Common myeloid progenitor, CD34-positive (primary cell): ENCODE measurements around the gene CHST3.
"Not testable (repeated sequence)": the region's sequence is repeated elsewhere in the genome, so short reads cannot be mapped to it uniquely, and the experiment has no call there.

ENCODE experiments used
- CTCF ChIA-PET: fragments of 350-600 bp; sonication (Branson Sonifier 250); formaldehyde crosslinking; loops from one replicate; lab custom pipeline; 2021; ENCODE audit warnings: antibody characterized with exemption; lab: Charles Lee
- POLR2A ChIA-PET: fragments of 350-600 bp; sonication (Branson Sonifier 250); formaldehyde crosslinking; loops from one replicate; lab custom pipeline; 2021; ENCODE audit warnings: antibody characterized with exemption; lab: Charles Lee
- DNase-seq, 3 donors: peaks; one replicate each; pipeline versions ENCODE4 v3.0.0 to v3.0.0-alpha.2; 2013
- H3K27ac ChIP-seq, 2 experiments: 1 replicate in 1 of 2; 2 replicates in 1 of 2; pipeline ENCODE4 v1.7.0; 2013; ENCODE audit warnings: inconsistent platforms in 2 of 2, low read length in 2 of 2, mild to moderate bottlenecking in 2 of 2, low read depth in 1 of 2, moderate library complexity in 1 of 2; ENCODE audit not compliant: severe bottlenecking in 2 of 2, insufficient read depth in 1 of 2, poor library complexity in 1 of 2
- H3K27me3 ChIP-seq, 5 experiments: replicated peaks in 2 of 5; 1 replicate in 3 of 5; 2 replicates in 2 of 5; pipeline versions ENCODE4 v1.6.1 to v1.7.0; 2013; ENCODE audit warnings: low read length in 4 of 5, mild to moderate bottlenecking in 2 of 5, moderate library complexity in 2 of 5, inconsistent platforms in 1 of 5; ENCODE audit not compliant: insufficient read depth in 5 of 5, control insufficient read depth in 4 of 5
- H3K36me3 ChIP-seq, 4 experiments: 1 replicate in 2 of 4; 2 replicates in 2 of 4; pipeline versions ENCODE4 v1.6.1 to v1.7.0; 2013; ENCODE audit warnings: low read length in 3 of 4, control low read depth in 1 of 4, mild to moderate bottlenecking in 1 of 4; ENCODE audit not compliant: control insufficient read depth in 4 of 4, insufficient read depth in 4 of 4
- H3K4me1 ChIP-seq, 4 experiments: 1 replicate in 3 of 4; 2 replicates in 1 of 4; pipeline versions ENCODE4 v1.6.1 to v1.7.1; 2013; ENCODE audit warnings: low read length in 3 of 4, mild to moderate bottlenecking in 3 of 4, control low read depth in 1 of 4, inconsistent platforms in 1 of 4, moderate library complexity in 1 of 4; ENCODE audit not compliant: control insufficient read depth in 4 of 4, insufficient read depth in 4 of 4; ENCODE audit errors: control extremely low read depth in 1 of 4
- H3K4me3 ChIP-seq, 7 experiments: 1 replicate in 4 of 7; 2 replicates in 3 of 7; pipeline versions ENCODE4 v1.5.1 to v1.7.0; 2013; ENCODE audit warnings: mild to moderate bottlenecking in 7 of 7, low read length in 6 of 7, moderate library complexity in 6 of 7, inconsistent platforms in 2 of 7, low read depth in 2 of 7, control low read depth in 1 of 7; ENCODE audit not compliant: insufficient read depth in 4 of 7, control insufficient read depth in 1 of 7; ENCODE audit errors: extremely low read depth in 1 of 7
- H3K9me3 ChIP-seq, 5 experiments: 1 replicate in 4 of 5; 2 replicates in 1 of 5; pipeline versions ENCODE4 v1.6.1 to v1.7.1; 2013; ENCODE audit warnings: low read length in 4 of 5, mild to moderate bottlenecking in 2 of 5, inconsistent platforms in 1 of 5, low read depth in 1 of 5, moderate library complexity in 1 of 5; ENCODE audit not compliant: control insufficient read depth in 4 of 5, insufficient read depth in 2 of 5; ENCODE audit errors: control extremely low read depth in 1 of 5
- WGBS: methylation state at CpG from one replicate; pipeline ENCODE4 v1.1.5; 2013; ENCODE audit not compliant: insufficient coverage; 5-methylcytosine and 5-hydroxymethylcytosine counted together

Gene CHST3

DNA sequence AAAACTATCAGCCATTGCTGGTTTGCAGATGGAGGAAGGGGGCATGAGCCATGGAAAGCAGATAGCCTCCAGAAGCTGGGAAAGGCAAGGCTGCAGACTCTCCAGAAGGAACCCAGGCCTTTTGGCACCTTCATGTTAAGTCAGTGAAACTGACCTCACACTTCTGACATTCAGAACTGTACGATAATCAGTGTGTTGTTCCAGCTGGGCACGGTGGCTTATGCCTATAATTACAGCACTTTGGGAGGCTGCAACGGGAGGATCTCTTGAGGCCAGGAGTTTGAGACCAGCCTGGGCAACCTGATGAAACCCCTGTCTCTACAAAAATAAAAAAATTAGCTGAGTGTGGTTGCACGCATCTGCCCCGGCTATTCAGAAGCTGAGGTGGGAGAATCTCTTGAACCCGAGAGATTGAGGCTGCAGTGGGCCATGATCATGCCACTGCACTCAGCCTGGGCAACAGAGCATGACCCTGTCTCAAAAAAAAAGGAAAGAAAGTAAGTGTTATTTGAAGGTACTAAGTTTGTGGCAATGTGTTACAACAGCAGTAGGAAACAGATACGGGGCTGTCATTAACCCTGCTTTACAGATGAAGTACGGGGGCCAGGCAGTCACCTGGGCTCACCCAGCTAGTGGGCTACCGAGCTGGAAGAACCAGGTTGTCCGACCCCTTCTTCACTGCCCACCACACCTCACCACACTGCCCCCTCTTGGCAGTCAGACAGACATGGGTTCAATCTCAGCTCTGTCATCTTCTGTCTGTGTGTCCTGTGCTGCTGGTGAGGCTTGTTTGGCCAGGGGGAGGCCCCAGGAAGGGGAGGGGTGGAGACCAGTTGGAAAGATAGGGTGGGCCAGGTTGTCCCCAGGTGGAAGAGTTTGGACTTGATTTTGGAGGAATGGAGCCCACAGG is 18.3 kb downstream of the CHST3 start:
- Histone ChIP-seq H3K36me3 (no peaks in the 10 kb centered on the region), H3K27ac (no peak overlapping the region), H3K4me3 (no peak overlapping the region), H3K4me1 (peaks cover 0 to 3% (median 0%) of the 10 kb centered on the region in 4 experiments), H3K9me3 (no peaks in the 10 kb centered on the region), H3K27me3 (no peaks in the 10 kb centered on the region)
- WGBS: 99% methylated on average over 9 of the region's 10 CpGs
- POLR2A ChIA-PET: interaction anchor here (0.5 kb wide), 1 partner anchor 314 kb away, joined by 7 read pairs; no protein-coding TSS in a partner anchor
- CTCF ChIA-PET: interaction anchor here (0.6 kb wide), 1 partner anchor 12 kb away, joined by 3 read pairs; no protein-coding TSS in a partner anchor
- no peak for DNase-seq

DNA sequence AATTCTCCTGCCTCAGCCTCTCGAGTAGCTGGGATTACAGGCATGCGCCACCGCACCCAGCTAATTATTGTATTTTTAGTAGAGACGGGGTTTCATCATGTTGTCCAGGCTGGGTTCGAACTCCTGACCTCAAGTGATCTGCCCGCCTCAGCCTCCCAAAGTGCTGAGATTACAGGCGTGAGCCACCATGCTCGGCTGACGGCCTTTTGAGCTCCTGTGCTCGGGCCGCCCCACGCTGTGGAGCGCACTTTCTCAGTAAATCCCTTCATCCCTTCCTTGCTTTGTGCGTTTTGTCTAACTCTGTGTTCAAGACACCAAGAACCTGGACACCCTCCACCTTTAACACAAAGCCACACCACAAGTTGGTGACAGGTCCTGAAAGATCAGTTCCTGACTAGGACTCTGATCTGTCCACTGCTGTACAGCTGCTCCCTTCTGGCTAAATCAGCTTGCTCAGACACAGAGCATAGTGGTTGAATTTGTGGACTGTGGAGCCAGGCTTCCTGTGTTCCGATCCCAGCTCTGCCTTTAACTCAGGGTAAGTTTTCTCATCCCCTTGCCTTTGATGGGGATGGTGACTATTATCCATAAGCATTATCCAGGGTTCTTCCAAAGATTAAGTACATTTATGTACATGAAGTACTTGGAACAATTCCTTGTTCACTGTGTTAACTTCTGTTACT is 20.1 kb downstream of the CHST3 start:
- peaks cover 0 to 3% (median 0%) of the 10 kb centered on the region in 5 experiments for H3K27me3 ChIP-seq
- peaks cover 0 to 3% (median 0%) of the 10 kb centered on the region in 4 experiments for H3K4me1 ChIP-seq
- POLR2A ChIA-PET: no interaction called here
- WGBS: 89% methylated on average over 12 of the region's 15 CpGs
- no peak overlapping the region for H3K4me3 ChIP-seq
- CTCF ChIA-PET: interaction anchor here (0.5 to 0.9 kb wide), 4 partner anchors 10 to 220 kb away, joined by 3 read pairs; no protein-coding TSS in a partner anchor
- DNase-seq: no peak
- H3K9me3 ChIP-seq: no peaks in the 10 kb centered on the region
- H3K27ac ChIP-seq: no peak overlapping the region
- no peaks in the 10 kb centered on the region for H3K36me3 ChIP-seq

DNA sequence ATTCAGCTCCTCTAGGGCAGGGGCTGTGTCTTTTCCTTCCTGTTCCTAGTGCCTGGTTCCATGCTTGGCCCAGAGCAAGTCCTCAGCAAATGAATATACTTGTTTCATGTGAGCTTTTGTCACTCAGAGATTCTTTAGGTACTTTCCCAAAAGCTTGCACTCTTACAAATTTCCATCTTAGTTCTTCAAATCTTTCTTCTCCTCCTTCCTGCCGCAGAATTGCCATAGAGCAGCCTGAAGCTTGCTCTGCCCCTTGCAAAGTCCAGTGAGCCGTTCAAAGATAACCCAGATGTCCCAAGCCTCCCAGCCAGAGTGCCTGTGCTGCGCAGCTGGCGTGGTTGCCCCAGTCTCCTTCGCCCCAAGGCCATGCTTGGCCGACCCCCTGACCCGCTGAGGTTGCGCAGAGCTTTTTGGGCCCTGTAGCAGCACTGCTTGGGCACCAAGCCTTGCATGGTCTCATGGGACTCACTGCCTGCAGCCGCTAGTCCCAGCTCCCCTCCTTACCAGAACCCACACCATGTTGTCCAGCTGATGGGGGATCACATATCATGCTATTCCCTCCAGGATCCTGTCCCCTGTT is 20.7 kb downstream of the CHST3 start:
- no peak overlapping the region for H3K27ac ChIP-seq
- ChIA-PET CTCF (interaction anchor here (0.5 to 0.8 kb wide), 2 partner anchors 89 to 219 kb away, joined by 3 read pairs; no protein-coding TSS in a partner anchor), POLR2A (no interaction called here)
- DNase-seq: no peak
- H3K36me3 ChIP-seq: no peaks in the 10 kb centered on the region
- H3K27me3 ChIP-seq: peaks cover 0 to 3% (median 0%) of the 10 kb centered on the region in 5 experiments
- peaks cover 0 to 3% (median 0%) of the 10 kb centered on the region in 4 experiments for H3K4me1 ChIP-seq
- WGBS: 85% methylated on average over 9 of the region's 9 CpGs
- H3K4me3 ChIP-seq: no peak overlapping the region
- H3K9me3 ChIP-seq: no peaks in the 10 kb centered on the region

DNA sequence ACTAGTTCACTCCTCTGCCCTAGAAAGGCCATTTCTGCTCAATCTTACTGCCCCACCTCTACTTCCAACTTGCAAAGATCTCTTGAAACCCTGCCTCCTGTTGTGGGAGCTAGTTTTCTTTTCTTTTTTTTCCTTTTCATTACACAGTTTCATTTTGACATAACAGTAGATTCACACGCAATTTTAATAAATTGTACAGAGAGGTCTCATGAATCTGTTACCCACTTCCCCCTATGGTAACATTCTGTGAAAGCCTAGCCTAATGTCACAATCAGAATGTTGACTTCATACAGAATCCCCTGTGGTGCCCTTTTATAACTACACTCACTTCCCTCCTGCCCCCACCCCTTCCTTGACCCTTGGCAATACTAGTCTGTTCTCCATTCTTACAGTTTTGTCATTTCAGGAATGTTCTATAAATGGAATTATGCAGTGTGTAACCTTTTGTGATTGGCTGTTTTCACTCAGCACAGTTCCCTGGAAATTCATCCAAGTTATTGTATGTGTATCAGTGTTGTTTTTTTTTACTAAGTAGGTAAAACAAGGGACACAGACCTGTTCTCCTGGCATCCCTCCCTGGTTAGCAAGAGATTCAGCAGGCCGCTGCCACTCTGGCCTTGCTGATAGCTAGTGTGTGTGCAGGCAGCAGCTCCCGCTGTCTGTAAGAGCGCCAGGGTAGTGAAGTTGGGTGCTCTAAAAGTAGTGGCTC is 21.5 kb downstream of the CHST3 start:
- Histone ChIP-seq H3K9me3 (no peaks in the 10 kb centered on the region), H3K36me3 (no peaks in the 10 kb centered on the region), H3K27me3 (peaks cover 0 to 3% (median 0%) of the 10 kb centered on the region in 5 experiments), H3K27ac (no peak overlapping the region), H3K4me3 (no peak overlapping the region), H3K4me1 (peaks cover 0 to 2% (median 0%) of the 10 kb centered on the region in 4 experiments)
- WGBS: 68% methylated on average over 4 of the region's 4 CpGs
- POLR2A ChIA-PET: no interaction called here
- no peak for DNase-seq
- CTCF ChIA-PET: interaction anchor here (1.1 kb wide), 1 partner anchor 9 kb away, joined by 3 read pairs; no protein-coding TSS in a partner anchor

DNA sequence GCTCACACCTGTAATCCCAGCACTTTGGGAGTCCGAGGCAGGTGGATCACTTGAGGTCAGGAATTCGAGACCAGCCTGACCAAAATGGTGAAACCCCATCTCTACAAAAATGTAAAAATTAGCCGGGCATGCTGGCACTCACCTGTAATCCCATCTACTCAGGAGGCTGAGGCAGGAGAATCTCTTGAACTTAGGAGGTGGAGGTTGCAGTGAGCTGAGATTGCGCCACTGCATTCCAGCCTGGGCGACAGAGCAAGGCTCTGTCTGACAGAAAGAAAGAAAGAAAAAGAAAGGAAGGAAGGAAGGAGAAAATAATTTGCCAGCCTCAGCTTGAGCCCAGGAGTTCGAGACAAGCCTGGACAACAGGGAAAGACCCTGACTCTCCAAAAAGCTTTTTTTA is 24.7 kb downstream of the CHST3 start:
- H3K9me3 ChIP-seq, H3K27me3 ChIP-seq, H3K27ac ChIP-seq, POLR2A ChIA-PET, DNase-seq, H3K36me3 ChIP-seq, H3K4me3 ChIP-seq, H3K4me1 ChIP-seq: not testable (repeated sequence)
- WGBS: 96% methylated on average over 4 of the region's 6 CpGs
- CTCF ChIA-PET: interaction anchor here (0.9 kb wide), 1 partner anchor 12 kb away, joined by 3 read pairs; no protein-coding TSS in a partner anchor

DNA sequence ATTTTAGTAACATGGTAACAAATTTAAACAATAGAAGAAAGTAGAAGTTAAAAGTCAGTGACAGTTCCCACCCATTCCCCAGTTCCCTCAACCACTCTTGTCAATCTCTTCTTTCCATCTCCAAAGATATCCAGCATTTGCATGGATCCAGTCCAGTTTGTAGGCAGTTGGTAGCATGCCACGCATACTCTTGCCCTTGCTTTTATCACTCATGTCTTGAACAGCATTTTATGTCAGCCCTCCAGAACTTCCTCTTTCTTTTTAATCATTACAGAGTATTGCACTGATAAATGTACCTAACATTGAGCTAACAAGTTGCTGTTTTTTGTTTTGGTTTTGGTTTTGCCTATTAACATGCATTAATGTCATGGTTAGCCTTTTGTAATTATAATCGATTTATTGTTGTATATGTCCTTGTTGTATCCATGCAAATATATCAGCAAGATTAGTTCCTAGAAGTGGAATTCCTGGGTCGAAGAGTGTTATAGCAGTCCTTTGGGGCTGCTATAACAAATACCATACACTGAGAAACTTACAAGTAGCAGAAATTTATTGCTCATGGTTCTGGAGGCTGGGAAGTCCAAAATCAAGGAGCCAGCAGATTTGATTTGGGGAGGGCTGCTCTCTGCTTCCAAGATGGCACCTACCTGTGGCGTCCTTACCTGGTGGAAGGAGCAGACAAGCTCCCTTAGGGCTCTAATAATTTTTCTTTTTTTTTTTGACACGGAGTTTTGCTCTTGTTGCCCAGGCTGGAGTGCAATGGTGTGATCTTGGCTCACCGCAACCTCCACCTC is 25.7 kb downstream of the CHST3 start:
- ChIA-PET POLR2A (no interaction called here), CTCF (interaction anchor here (1.0 kb wide), 1 partner anchor 12 kb away, joined by 3 read pairs; no protein-coding TSS in a partner anchor)
- H3K4me3 ChIP-seq: no peak overlapping the region
- peaks cover 0 to 3% (median 0%) of the 10 kb centered on the region in 5 experiments for H3K27me3 ChIP-seq
- peak; percentile 14 to 65 (median 57) for DNase-seq
- no peak overlapping the region for H3K27ac ChIP-seq
- peaks cover 0 to 2% (median 0%) of the 10 kb centered on the region in 5 experiments for H3K9me3 ChIP-seq
- WGBS: 61% methylated on average over 3 of the region's 6 CpGs
- no peaks in the 10 kb centered on the region for H3K4me1 ChIP-seq
- no peaks in the 10 kb centered on the region for H3K36me3 ChIP-seq
